Astrocyte (in vitro differentiated cells and primary cell): ENCODE data around the gene TUBB6. TPM values are rescaled to one million over a fixed set of nuclear protein-coding genes. Genes with fewer than 3 reads are reported as not detected.

Experiments
- DNase-seq: peaks from one replicate; pipeline ENCODE4 v3.0.0-alpha.2; 2010; ENCODE audit warnings: low read depth
- FAIRE-seq: peaks from 2 replicates; lab custom pipeline; 2011; peaks lifted over from hg19 to GRCh38; lab: Jason Lieb, UNC
- H2AFZ ChIP-seq: 2 replicates; pipeline ENCODE4 v1.6.0; 2012; ENCODE audit warnings: low read depth, low read length, inconsistent platforms
- H3K27ac ChIP-seq: 2 replicates; pipeline ENCODE4 v1.5.1; 2011; ENCODE audit warnings: low read depth, low read length, inconsistent platforms
- H3K27me3 ChIP-seq: 2 replicates; pipeline ENCODE4 v1.6.0; 2011; ENCODE audit warnings: low read length, inconsistent platforms; ENCODE audit not compliant: insufficient read depth
- H3K36me3 ChIP-seq: 2 replicates; pipeline ENCODE4 v1.5.1; 2011; ENCODE audit warnings: low read length, inconsistent platforms; ENCODE audit not compliant: insufficient read depth
- H3K4me1 ChIP-seq: 2 replicates; pipeline ENCODE4 v1.5.1; 2011; ENCODE audit warnings: low read length, inconsistent platforms; ENCODE audit not compliant: insufficient read depth
- H3K4me2 ChIP-seq: 2 replicates; pipeline ENCODE4 v1.6.0; 2012; ENCODE audit warnings: low read length, inconsistent platforms
- H3K4me3 ChIP-seq: 2 replicates; pipeline ENCODE4 v1.5.1; 2011; ENCODE audit warnings: low read depth, mild to moderate bottlenecking, low read length, inconsistent platforms; ENCODE audit not compliant: insufficient read depth
- H3K79me2 ChIP-seq: 2 replicates; pipeline ENCODE4 v1.6.0; 2012; ENCODE audit warnings: mild to moderate bottlenecking, low read length, inconsistent platforms; ENCODE audit not compliant: insufficient read depth
- H3K9ac ChIP-seq: 2 replicates; pipeline ENCODE4 v1.6.0; 2012; ENCODE audit warnings: mild to moderate bottlenecking, low read length, inconsistent platforms
- H3K9me3 ChIP-seq: 2 replicates; pipeline ENCODE4 v1.5.1; 2012; ENCODE audit warnings: low read depth, mild to moderate bottlenecking, low read length, inconsistent platforms; ENCODE audit not compliant: insufficient read depth
- H4K20me1 ChIP-seq: 2 replicates; pipeline ENCODE4 v1.6.0; 2012; ENCODE audit warnings: low read length, inconsistent platforms; ENCODE audit not compliant: insufficient read depth
- H3K27ac Mint-ChIP-seq: one replicate; pipeline ENCODE4 v1.8.0; 2021; ENCODE audit warnings: mild to moderate bottlenecking, mixed read lengths; ENCODE audit not compliant: unreplicated experiment
- H3K27me3 Mint-ChIP-seq: one replicate; pipeline ENCODE4 v1.8.0; 2021; ENCODE audit warnings: low read depth, mixed read lengths; ENCODE audit not compliant: unreplicated experiment
- H3K36me3 Mint-ChIP-seq: one replicate; pipeline ENCODE4 v1.8.0; 2021; ENCODE audit warnings: low read depth, mixed read lengths; ENCODE audit not compliant: unreplicated experiment
- H3K4me1 Mint-ChIP-seq: one replicate; pipeline ENCODE4 v1.8.0; 2021; ENCODE audit warnings: low read depth, mixed read lengths; ENCODE audit not compliant: unreplicated experiment
- H3K4me3 Mint-ChIP-seq: one replicate; pipeline ENCODE4 v1.8.0; 2021; ENCODE audit warnings: mild to moderate bottlenecking, moderate library complexity, mixed read lengths; ENCODE audit not compliant: unreplicated experiment
- H3K9me3 Mint-ChIP-seq: one replicate; pipeline ENCODE4 v1.8.0; 2021; ENCODE audit warnings: mild to moderate bottlenecking, mixed read lengths; ENCODE audit not compliant: unreplicated experiment
- CTCF ChIP-seq: IDR thresholded peaks from 2 replicates; pipeline ENCODE4 v1.5.1; 2011; ENCODE audit warnings: low read depth, mild to moderate bottlenecking, inconsistent platforms, low read length, moderate library complexity; ENCODE audit not compliant: insufficient read depth
- EZH2 ChIP-seq: IDR thresholded peaks from 2 replicates; pipeline ENCODE4 v1.6.1; 2012; ENCODE audit warnings: mild to moderate bottlenecking, low read length, inconsistent platforms; ENCODE audit not compliant: insufficient read depth
- total RNA-seq: library from RNA; stranded (reverse); gene quantifications from 2 replicates; pipeline ENCODE4 v1.2.1, GENCODE V29; 2021

The TUBB6 gene
- total RNA-seq, 1 donor from 2014 or later: 528 TPM

DNA sequence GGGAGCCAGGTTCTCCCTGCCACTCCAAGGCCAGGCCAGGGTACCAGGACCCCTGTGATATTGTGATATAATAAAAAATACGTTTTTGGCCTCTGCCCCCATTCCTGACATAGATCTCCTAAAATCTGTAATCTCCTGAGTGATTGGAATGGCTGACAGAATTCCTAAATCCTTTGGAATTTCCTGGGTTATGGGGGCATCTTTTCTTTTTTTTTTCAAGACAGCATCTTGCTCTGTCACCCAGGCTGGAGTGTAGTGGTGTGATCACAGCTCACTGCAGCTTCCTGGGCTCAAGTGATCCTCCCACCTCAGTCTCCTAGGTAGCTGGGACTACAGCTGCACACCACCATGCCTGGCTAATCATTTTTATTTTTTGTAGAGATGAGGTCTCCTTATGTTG is 26.2 kb upstream of the TUBB6 start:
- DNase-seq: no peak

GRCh38 chr18:12282442-12283039 is 25.5 kb upstream of the TUBB6 start:
- Histone ChIP-seq H3K4me2 (peak overlapping the region; percentile 74), H3K9ac (peak overlapping the region; percentile 73)
- peak; percentile 93 for FAIRE-seq

More for the DNA sequence above, 26.2 kb upstream of the TUBB6 start:
- no peak for FAIRE-seq
- Mint-ChIP-seq H3K9me3 (no peaks in the 10 kb centered on the region), H3K27ac (peak overlapping the region; percentile 96), H3K36me3 (no peaks in the 10 kb centered on the region), H3K27me3 (no peaks in the 10 kb centered on the region), H3K4me3 (peak overlapping the region; percentile 20), H3K4me1 (peaks cover 40% of the 10 kb centered on the region)
- TF ChIP-seq CTCF (no peak), EZH2 (no peak)
- peak overlapping the region; percentile 73 for H3K9ac ChIP-seq
- H3K79me2 ChIP-seq: peaks cover 14% of the 10 kb centered on the region
- peak overlapping the region; percentile 90 for H3K27ac ChIP-seq
- no peaks in the 10 kb centered on the region for H4K20me1 ChIP-seq
- no peaks in the 10 kb centered on the region for H3K9me3 ChIP-seq
- no peaks in the 10 kb centered on the region for H3K27me3 ChIP-seq
- no peak overlapping the region for H2AFZ ChIP-seq
- H3K4me1 ChIP-seq: peaks cover 47% of the 10 kb centered on the region
- H3K4me2 ChIP-seq: peak overlapping the region; percentile 74
- peak overlapping the region; percentile 27 for H3K4me3 ChIP-seq
- no peaks in the 10 kb centered on the region for H3K36me3 ChIP-seq

More at GRCh38 chr18:12282442-12283039, 25.5 kb upstream of the TUBB6 start:
- H3K36me3 Mint-ChIP-seq: no peaks in the 10 kb centered on the region
- H3K27me3 Mint-ChIP-seq: no peaks in the 10 kb centered on the region
- TF ChIP-seq EZH2: no peak
- no peak for TF ChIP-seq CTCF
- H3K79me2 ChIP-seq: peaks cover 14% of the 10 kb centered on the region
- peaks cover 36% of the 10 kb centered on the region for H3K4me1 Mint-ChIP-seq
- peaks cover 52% of the 10 kb centered on the region for H3K4me1 ChIP-seq
- H3K27me3 ChIP-seq: no peaks in the 10 kb centered on the region
- no peak overlapping the region for H3K4me3 Mint-ChIP-seq
- no peaks in the 10 kb centered on the region for H3K9me3 Mint-ChIP-seq
- peak overlapping the region; percentile 27 for H3K4me3 ChIP-seq
- H3K36me3 ChIP-seq: no peaks in the 10 kb centered on the region
- H4K20me1 ChIP-seq: no peaks in the 10 kb centered on the region
- no peaks in the 10 kb centered on the region for H3K9me3 ChIP-seq
- peak; percentile 92 for DNase-seq
- peak overlapping the region; percentile 90 for H3K27ac ChIP-seq
- peak overlapping the region; percentile 43 for H2AFZ ChIP-seq
- H3K27ac Mint-ChIP-seq: peak overlapping the region; percentile 96
